ENCODE results near the gene FPR2. TPM values are rescaled to one million over a fixed set of nuclear protein-coding genes. Genes with fewer than 3 reads are reported as not detected.

FPR2 gene
- total RNA-seq, 4 donors from 2014 or later: not detected

GRCh38 chr19:51810223-51810622 is 49.2 kb downstream of the FPR2 start:
- in situ Hi-C loops (cut with MboI; ENCODE audit: low pct_ligation_motif_present in 1 of 4, low pct_unique_long_range_greater_than_20kb in 1 of 4, low sequenced_read_pairs in 3 of 4) (no loop called here), intact Hi-C loops (cut with DNase I; ENCODE audit: low total_unique reads) (no loop called here)
- H3K4me1 ChIP-seq: no peaks in the 10 kb centered on the region
- DNase-seq: no peak
- WGBS, 2 donors (ENCODE audit: low coverage in 1 of 2): 62 to 67% methylated on average over 4 to 7 of the region's 7 CpGs
- H3K36me3 ChIP-seq: no peaks in the 10 kb centered on the region
- peak overlapping the region in 1 of 4 donors; percentile 5 for H3K27ac ChIP-seq
- H3K4me3 ChIP-seq: no peak overlapping the region
- no peaks in the 10 kb centered on the region for H3K9me3 ChIP-seq
- H3K27me3 ChIP-seq: no peaks in the 10 kb centered on the region
- no peak for TF ChIP-seq POLR2AphosphoS5 (IDR thresholded peaks at IDR 0.05)
- TF ChIP-seq CTCF (IDR thresholded peaks at IDR 0.05): no peak
- TF ChIP-seq POLR2A (IDR thresholded peaks at IDR 0.05): no peak
- TF ChIP-seq EP300 (IDR thresholded peaks at IDR 0.05; ENCODE audit: low read depth): no peak

- WGBS, 2 donors (ENCODE audit: low coverage in 1 of 2): 78 to 92% methylated on average over 5 to 11 of the region's 11 CpGs
- DNase-seq: peak; percentile 16
- TF ChIP-seq POLR2AphosphoS5 (IDR thresholded peaks at IDR 0.05) (no peak), EP300 (IDR thresholded peaks at IDR 0.05; ENCODE audit: low read depth) (no peak), CTCF (IDR thresholded peaks at IDR 0.05) (no peak), POLR2A (IDR thresholded peaks at IDR 0.05) (no peak)
- intact Hi-C loops (cut with DNase I; ENCODE audit: low total_unique reads) (no loop called here), in situ Hi-C loops (cut with MboI; ENCODE audit: low pct_ligation_motif_present in 1 of 4, low pct_unique_long_range_greater_than_20kb in 1 of 4, low sequenced_read_pairs in 3 of 4) (no loop called here)
- H3K9me3 ChIP-seq: no peaks in the 10 kb centered on the region
- no peaks in the 10 kb centered on the region for H3K27me3 ChIP-seq
- no peaks in the 10 kb centered on the region for H3K36me3 ChIP-seq
- H3K4me1 ChIP-seq: no peaks in the 10 kb centered on the region
- no peak overlapping the region for H3K4me3 ChIP-seq
- H3K27ac ChIP-seq: peak overlapping the region in 1 of 4 donors; percentile 8
Measured at GRCh38 chr19:51811344-51811743, 50.4 kb downstream of the FPR2 start.

GRCh38 chr19:51815043-51815442 is 54.1 kb downstream of the FPR2 start:
- Histone ChIP-seq H3K4me3 (no peak overlapping the region), H3K27me3 (no peaks in the 10 kb centered on the region), H3K27ac (no peak overlapping the region), H3K36me3 (no peaks in the 10 kb centered on the region), H3K4me1 (no peaks in the 10 kb centered on the region), H3K9me3 (no peaks in the 10 kb centered on the region)
- DNase-seq: no peak
- in situ Hi-C loops (cut with MboI; ENCODE audit: low pct_ligation_motif_present in 1 of 4, low pct_unique_long_range_greater_than_20kb in 1 of 4, low sequenced_read_pairs in 3 of 4) (no loop called here), intact Hi-C loops (cut with DNase I; ENCODE audit: low total_unique reads) (no loop called here)
- no peak for TF ChIP-seq CTCF (IDR thresholded peaks at IDR 0.05)
- no peak for TF ChIP-seq POLR2A (IDR thresholded peaks at IDR 0.05)
- no peak for TF ChIP-seq POLR2AphosphoS5 (IDR thresholded peaks at IDR 0.05)
- no peak for TF ChIP-seq EP300 (IDR thresholded peaks at IDR 0.05; ENCODE audit: low read depth)
- WGBS, 2 donors (ENCODE audit: low coverage in 1 of 2): 86% methylated on average over 9 of the region's 9 CpGs; no CpG with 5 or more reads in 1 of the 2 donors

GRCh38 chr19:51816711-51817110 is 55.7 kb downstream of the FPR2 start:
- TF ChIP-seq CTCF (IDR thresholded peaks at IDR 0.05) (no peak), POLR2AphosphoS5 (IDR thresholded peaks at IDR 0.05) (no peak), EP300 (IDR thresholded peaks at IDR 0.05; ENCODE audit: low read depth) (no peak), POLR2A (IDR thresholded peaks at IDR 0.05) (no peak)
- H3K4me1 ChIP-seq: no peaks in the 10 kb centered on the region
- in situ Hi-C loops (cut with MboI; ENCODE audit: low pct_ligation_motif_present in 1 of 4, low pct_unique_long_range_greater_than_20kb in 1 of 4, low sequenced_read_pairs in 3 of 4): no loop called here
- no peak overlapping the region for H3K27ac ChIP-seq
- no peak overlapping the region for H3K4me3 ChIP-seq
- WGBS, 2 donors (ENCODE audit: low coverage in 1 of 2): 76 to 100% methylated on average over 1 of the region's 1 CpG
- H3K36me3 ChIP-seq: no peaks in the 10 kb centered on the region
- intact Hi-C loops (cut with DNase I; ENCODE audit: low total_unique reads): no loop called here
- no peaks in the 10 kb centered on the region for H3K27me3 ChIP-seq
- no peak for DNase-seq
- H3K9me3 ChIP-seq: no peaks in the 10 kb centered on the region
